Activated CD4-positive, alpha-beta T cell treated with anti-CD3 and anti-CD28 coated beads, Interleukin-2, Interleukin-6, amounts not matched to agents 100 ng/mL and 50 ng/mL, durations not matched to agents 16 hours and 8 hours (primary cell): Measurements from ENCODE around the gene ZNF526.

Source experiments
- DNase-seq: peaks from one replicate; pipeline ENCODE4 v3.0.0-alpha.2; 2020

ZNF526 gene

GRCh38 chr19:42225718-42226292, 5.7 kb downstream of the ZNF526 start:
- DNase-seq: no peak

GRCh38 chr19:42226886-42227285, 6.8 kb downstream of the ZNF526 start:
- DNase-seq: no peak

DNA sequence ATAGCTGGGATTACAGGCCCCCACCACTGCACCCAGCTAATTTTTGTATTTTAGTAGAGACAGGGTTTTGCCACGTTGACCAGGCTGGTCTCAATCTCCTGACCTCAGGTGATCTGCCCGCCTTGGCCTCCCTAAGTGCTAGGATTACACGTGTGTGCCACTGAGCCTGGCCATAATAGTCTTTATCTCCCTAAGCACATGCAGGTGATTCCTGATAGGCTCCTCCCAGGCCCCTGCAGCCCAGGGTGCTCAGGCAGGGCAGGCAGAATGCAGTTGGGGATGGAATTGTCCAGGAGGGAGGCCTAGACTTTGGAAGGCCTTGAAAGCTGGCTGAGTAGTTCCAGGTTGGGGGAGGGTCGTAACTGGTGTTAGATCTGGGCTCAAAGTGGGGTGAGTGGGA, 8.5 kb downstream of the ZNF526 start:
- DNase-seq: no peak

GRCh38 chr19:42229301-42229854, 9.3 kb downstream of the ZNF526 start:
- DNase-seq: no peak

DNA sequence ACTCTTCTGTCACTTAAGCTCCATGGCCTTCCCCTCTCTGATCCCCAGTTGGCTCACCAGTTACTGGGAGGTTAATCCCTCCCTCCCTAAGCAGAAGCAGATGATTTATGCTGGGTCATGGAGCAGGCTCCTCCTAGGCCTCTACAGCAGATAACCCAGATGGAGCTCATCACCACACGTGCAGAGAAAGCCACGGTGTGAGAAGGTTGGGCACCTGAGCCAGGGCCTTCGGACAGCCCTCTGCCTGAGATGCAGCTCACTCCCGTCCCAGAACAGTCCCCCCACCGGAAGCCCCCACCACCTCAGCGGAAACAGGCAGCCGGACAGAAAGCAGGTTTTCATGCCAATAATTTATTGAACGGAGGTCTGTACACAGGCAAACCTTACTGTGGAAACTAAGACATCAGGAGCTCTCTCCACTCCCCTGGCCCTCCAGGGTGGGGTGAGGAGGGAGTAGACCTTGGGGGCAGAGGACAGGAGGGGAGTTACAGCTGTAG, 9.8 kb downstream of the ZNF526 start:
- DNase-seq: no peak

DNA sequence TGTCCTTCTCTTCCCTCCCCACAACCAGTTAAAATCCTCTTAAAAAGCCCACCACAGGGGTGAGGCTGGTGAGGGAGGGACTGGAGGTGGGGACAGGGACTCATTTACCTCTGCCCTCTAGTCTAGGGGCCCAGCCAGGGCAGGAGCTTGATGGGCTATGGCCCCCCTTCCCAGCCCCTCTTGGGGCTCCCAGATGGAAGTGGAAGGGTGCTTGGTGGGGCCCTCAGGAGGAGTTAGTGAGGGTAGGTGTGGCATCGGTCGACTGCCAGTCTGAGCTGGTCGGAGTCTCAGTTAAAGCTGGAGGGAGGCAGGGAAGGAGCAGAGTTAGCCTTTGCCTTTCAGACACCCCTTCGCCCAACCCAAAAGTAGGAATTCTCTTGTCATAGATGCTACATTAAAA, 10.5 kb downstream of the ZNF526 start:
- no peak for DNase-seq

DNA sequence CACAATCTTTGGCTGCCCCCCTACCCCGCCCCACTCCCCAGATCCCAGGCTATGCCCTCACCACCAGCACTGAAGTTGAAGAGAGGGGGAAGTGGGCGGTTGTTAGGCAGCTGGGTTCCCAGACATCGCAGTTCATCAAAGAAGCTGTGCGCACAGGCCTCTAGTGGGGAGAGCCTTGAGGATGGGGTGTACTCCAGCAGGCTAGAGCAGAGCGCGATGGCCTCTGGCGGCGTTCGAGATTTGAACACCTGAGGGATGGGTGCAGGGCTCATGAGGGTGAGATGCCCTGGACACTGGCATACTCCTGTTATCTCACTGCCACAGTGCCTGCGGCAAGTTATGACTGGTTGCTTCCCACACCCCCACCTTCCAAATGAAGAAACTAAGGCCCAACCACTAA, 12.3 kb downstream of the ZNF526 start:
- DNase-seq: no peak

GRCh38 chr19:42233106-42233505, 13.0 kb downstream of the ZNF526 start:
- DNase-seq: no peak

GRCh38 chr19:42233678-42234292, 13.7 kb downstream of the ZNF526 start:
- no peak for DNase-seq

- no peak for DNase-seq
These were observed 14.3 kb downstream of the ZNF526 start for GRCh38 chr19:42234364-42234763.

- DNase-seq: no peak
These were observed 15.1 kb downstream of the ZNF526 start for GRCh38 chr19:42235181-42235580.

- DNase-seq: no peak
These were observed 19.6 kb downstream of the ZNF526 start for GRCh38 chr19:42239544-42240220.

GRCh38 chr19:42241279-42241678, 21.2 kb downstream of the ZNF526 start:
- no peak for DNase-seq

DNA sequence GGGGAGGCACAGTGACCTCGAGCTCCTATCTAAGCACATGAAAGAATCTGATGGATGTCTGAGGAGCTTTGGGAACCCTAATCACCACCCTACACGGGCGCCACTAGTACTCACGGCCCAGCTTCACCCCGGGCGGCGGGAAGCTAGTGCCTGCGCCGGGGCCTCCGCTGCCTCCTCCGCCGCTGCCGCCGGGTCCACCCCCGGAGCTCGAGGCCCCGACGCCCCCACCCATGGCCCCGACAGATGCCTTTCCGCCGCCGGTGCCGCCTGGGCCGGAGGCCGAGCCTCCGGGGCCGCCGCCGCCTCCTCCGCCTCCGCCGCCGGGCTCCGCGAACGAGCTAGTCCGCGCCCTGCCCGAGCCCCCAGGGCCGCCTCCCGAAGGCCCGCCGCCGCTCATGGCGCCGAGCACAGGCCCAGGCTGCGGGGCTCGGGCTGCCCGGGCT, 22.0 kb downstream of the ZNF526 start:
- no peak for DNase-seq

- peak; percentile 97 for DNase-seq
These were observed 22.6 kb downstream of the ZNF526 start, which contains the start of gene GSK3A for GRCh38 chr19:42242512-42243409. Gene GSK3A, minus strand, starts transcription at chr19:42242602. Its CDS starts 137 bp downstream, at chr19:42242465.

GRCh38 chr19:42244347-42245220, 24.5 kb downstream of the ZNF526 start:
- DNase-seq: peak; percentile 97

DNA sequence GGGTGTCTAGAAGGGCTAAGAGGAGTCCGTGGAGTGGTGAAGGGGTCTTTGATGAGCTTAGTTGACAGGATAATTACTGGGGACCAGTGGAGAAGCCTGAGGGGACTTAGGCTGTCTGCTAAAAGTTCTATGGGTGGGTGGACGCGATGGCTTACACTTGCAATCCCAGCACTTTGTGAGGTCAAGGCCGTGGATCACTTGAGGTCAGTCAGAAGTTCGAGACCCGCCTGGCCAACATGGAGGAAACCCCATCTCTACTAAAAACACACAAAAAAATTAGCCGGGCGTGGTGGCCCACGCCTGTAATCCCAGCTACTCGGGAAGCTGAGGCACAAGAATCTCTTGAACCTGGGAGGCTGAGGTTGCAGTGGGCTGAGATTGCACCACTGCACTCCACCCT, 25.1 kb downstream of the ZNF526 start:
- DNase-seq: no peak

DNA sequence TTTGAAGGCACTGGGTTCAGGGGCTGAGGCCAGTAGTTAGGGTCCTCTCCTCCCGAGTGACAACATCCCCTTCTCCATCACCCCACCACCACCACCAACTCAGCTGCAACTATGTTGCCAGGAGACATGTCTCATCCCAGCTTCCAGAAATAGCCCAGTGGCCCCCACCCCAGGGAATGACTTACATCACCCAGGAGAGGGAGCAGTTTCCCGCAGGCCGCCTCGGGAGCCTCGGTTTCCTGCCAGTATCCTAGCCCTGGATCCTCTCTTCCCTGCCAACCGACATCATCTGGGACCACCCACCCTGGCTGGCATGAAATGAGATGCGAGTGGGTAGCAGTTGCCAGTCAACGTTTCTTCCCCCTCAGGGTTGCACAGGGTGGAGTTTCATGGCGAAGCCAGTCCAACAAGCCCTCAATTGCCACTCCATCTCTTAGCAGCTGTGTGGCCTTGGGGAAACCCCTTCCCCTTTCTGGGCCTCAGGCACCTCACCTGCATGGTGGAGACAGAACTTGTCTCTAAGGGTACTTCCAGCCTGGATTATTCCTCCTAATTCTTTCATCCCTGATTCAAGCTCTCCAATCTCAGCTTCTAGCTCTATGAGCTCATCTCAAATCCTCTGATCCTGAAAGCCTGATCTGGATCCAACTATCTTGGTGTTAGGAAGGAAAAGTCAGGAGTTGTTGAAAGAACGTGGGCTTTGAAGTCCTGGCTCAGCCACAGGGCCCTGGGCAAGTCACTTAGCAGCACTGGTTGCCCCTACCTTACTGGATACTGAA, 26.2 kb downstream of the ZNF526 start:
- no peak for DNase-seq

- DNase-seq: no peak
These were observed 27.0 kb downstream of the ZNF526 start for GRCh38 chr19:42246922-42247639.

- no peak for DNase-seq
These were observed 27.6 kb downstream of the ZNF526 start for GRCh38 chr19:42247640-42248199.
